Measurements from ENCODE around the gene CFAP92.
A peak's percentile ranks its signal among the peaks of the same experiment; 100 is the strongest.

Gene CFAP92

GRCh38 chr3:129034642-129035041 is 40.8 kb upstream of the CFAP92 start:
- FAIRE-seq, result no peak
- DNase-seq (ENCODE audit: insufficient read length), result no peak
- TF ChIP-seq POLR2A (IDR thresholded peaks at IDR 0.05; ENCODE audit: low read depth, low read length) (no peak), TAF1 (IDR thresholded peaks at IDR 0.05; ENCODE audit: borderline replicate concordance, low read depth, low read length) (no peak)

- FAIRE-seq (no peak), DNase-seq (ENCODE audit: insufficient read length) (no peak)
- TF ChIP-seq POLR2AphosphoS5 (IDR thresholded peaks at IDR 0.05; ENCODE audit: low read depth, low read length) (no peak), TAF1 (IDR thresholded peaks at IDR 0.05; ENCODE audit: borderline replicate concordance, low read depth, low read length) (no peak), POLR2A (IDR thresholded peaks at IDR 0.05; ENCODE audit: low read depth, low read length) (no peak)
Measured at GRCh38 chr3:129033633-129034321, 39.9 kb upstream of the CFAP92 start.

- no peak for DNase-seq (ENCODE audit: insufficient read length)
- no peak for TF ChIP-seq TAF1 (IDR thresholded peaks at IDR 0.05; ENCODE audit: borderline replicate concordance, low read depth, low read length)
- no peak for TF ChIP-seq POLR2A (IDR thresholded peaks at IDR 0.05; ENCODE audit: low read depth, low read length)
- no peak for TF ChIP-seq POLR2AphosphoS5 (IDR thresholded peaks at IDR 0.05; ENCODE audit: low read depth, low read length)
- no peak for FAIRE-seq
Measured at GRCh38 chr3:129033151-129033550, 39.3 kb upstream of the CFAP92 start.

GRCh38 chr3:129032716-129033115 is 38.8 kb upstream of the CFAP92 start:
- FAIRE-seq (no peak), DNase-seq (ENCODE audit: insufficient read length) (no peak)
- TF ChIP-seq TAF1 (IDR thresholded peaks at IDR 0.05; ENCODE audit: borderline replicate concordance, low read depth, low read length) (no peak), POLR2AphosphoS5 (IDR thresholded peaks at IDR 0.05; ENCODE audit: low read depth, low read length) (no peak), POLR2A (IDR thresholded peaks at IDR 0.05; ENCODE audit: low read depth, low read length) (no peak)

GRCh38 chr3:129031476-129032215 is 37.8 kb upstream of the CFAP92 start:
- FAIRE-seq, result no peak
- TF ChIP-seq POLR2AphosphoS5 (IDR thresholded peaks at IDR 0.05; ENCODE audit: low read depth, low read length) (no peak), TAF1 (IDR thresholded peaks at IDR 0.05; ENCODE audit: borderline replicate concordance, low read depth, low read length) (no peak), POLR2A (IDR thresholded peaks at IDR 0.05; ENCODE audit: low read depth, low read length) (no peak)

GRCh38 chr3:129030611-129031010 is 36.7 kb upstream of the CFAP92 start:
- no peak for TF ChIP-seq POLR2A (IDR thresholded peaks at IDR 0.05; ENCODE audit: low read depth, low read length)
- no peak for TF ChIP-seq TAF1 (IDR thresholded peaks at IDR 0.05; ENCODE audit: borderline replicate concordance, low read depth, low read length)
- TF ChIP-seq POLR2AphosphoS5 (IDR thresholded peaks at IDR 0.05; ENCODE audit: low read depth, low read length), result no peak
- DNase-seq (ENCODE audit: insufficient read length) (no peak), FAIRE-seq (no peak)

More at GRCh38 chr3:129031476-129032215, 37.8 kb upstream of the CFAP92 start:
- DNase-seq (ENCODE audit: insufficient read length), result no peak

GRCh38 chr3:129028866-129029265 is 35.0 kb upstream of the CFAP92 start:
- DNase-seq (ENCODE audit: insufficient read length), result no peak
- TF ChIP-seq TAF1 (IDR thresholded peaks at IDR 0.05; ENCODE audit: borderline replicate concordance, low read depth, low read length) (no peak), POLR2A (IDR thresholded peaks at IDR 0.05; ENCODE audit: low read depth, low read length) (no peak), POLR2AphosphoS5 (IDR thresholded peaks at IDR 0.05; ENCODE audit: low read depth, low read length) (no peak)
- FAIRE-seq, result no peak

- TF ChIP-seq POLR2AphosphoS5 (IDR thresholded peaks at IDR 0.05; ENCODE audit: low read depth, low read length) (no peak), TAF1 (IDR thresholded peaks at IDR 0.05; ENCODE audit: borderline replicate concordance, low read depth, low read length) (no peak), POLR2A (IDR thresholded peaks at IDR 0.05; ENCODE audit: low read depth, low read length) (no peak)
- FAIRE-seq (no peak), DNase-seq (ENCODE audit: insufficient read length) (no peak)
Measured at GRCh38 chr3:129027544-129027880, 33.6 kb upstream of the CFAP92 start.

- peak; percentile 67; the same call in 1 of the 2 replicates for TF ChIP-seq POLR2A (IDR thresholded peaks at IDR 0.05; ENCODE audit: low read depth, low read length)
- 0 out of 2 replicates have a peak, but pooled peaks have one; percentile 31 for TF ChIP-seq TAF1 (IDR thresholded peaks at IDR 0.05; ENCODE audit: borderline replicate concordance, low read depth, low read length)
- TF ChIP-seq POLR2AphosphoS5 (IDR thresholded peaks at IDR 0.05; ENCODE audit: low read depth, low read length), result peak; percentile 58; the same call in 1 of the 2 replicates
- DNase-seq (ENCODE audit: insufficient read length) (peak; percentile 98), FAIRE-seq (peak; percentile 99)
Measured at GRCh38 chr3:129026728-129027543, 33.1 kb upstream of the CFAP92 start.

- DNase-seq (ENCODE audit: insufficient read length), result no peak
- TF ChIP-seq POLR2AphosphoS5 (IDR thresholded peaks at IDR 0.05; ENCODE audit: low read depth, low read length), result no peak
- no peak for TF ChIP-seq POLR2A (IDR thresholded peaks at IDR 0.05; ENCODE audit: low read depth, low read length)
- TF ChIP-seq TAF1 (IDR thresholded peaks at IDR 0.05; ENCODE audit: borderline replicate concordance, low read depth, low read length), result no peak
- no peak for FAIRE-seq
Measured at GRCh38 chr3:129025691-129026435, 32.0 kb upstream of the CFAP92 start.

- FAIRE-seq, result no peak
- TF ChIP-seq POLR2AphosphoS5 (IDR thresholded peaks at IDR 0.05; ENCODE audit: low read depth, low read length), result no peak
- TF ChIP-seq POLR2A (IDR thresholded peaks at IDR 0.05; ENCODE audit: low read depth, low read length), result no peak
- TF ChIP-seq TAF1 (IDR thresholded peaks at IDR 0.05; ENCODE audit: borderline replicate concordance, low read depth, low read length), result no peak
- DNase-seq (ENCODE audit: insufficient read length), result no peak
Measured at GRCh38 chr3:129025108-129025507, 31.2 kb upstream of the CFAP92 start.

Data from GM12892 (cell line).